Endothelial cell of umbilical vein (primary cell): ENCODE measurements around the gene ZRSR2. TPM values are rescaled to one million over a fixed set of nuclear protein-coding genes. Genes with fewer than 3 reads are reported as not detected.

Experiments used
- BruUV-seq: library from RNA; stranded (reverse); fragments of 400-500 nt; replicated peaks from 2 replicates; lab custom pipeline; 2021; lab: Mats Ljungman, UMichigan
- CTCF ChIA-PET: fragments of 300-600, 350-600 bp; sonication (Branson Sonifier 250); formaldehyde crosslinking; loops from one replicate; lab custom pipeline; 2021; ENCODE audit warnings: antibody characterized with exemption, inconsistent platforms; lab: Charles Lee
- POLR2A ChIA-PET: fragments of 300-600, 350-600 bp; sonication (Branson Sonifier 250); formaldehyde crosslinking; loops from one replicate; lab custom pipeline; 2021; ENCODE audit warnings: antibody characterized with exemption, inconsistent platforms; lab: Charles Lee
- DNase-seq: peaks from one replicate; pipeline ENCODE4 v3.0.0-alpha.2; 2011; ENCODE audit warnings: low read depth, low spot score
- FAIRE-seq: peaks from 2 replicates; lab custom pipeline; 2011; peaks lifted over from hg19 to GRCh38; lab: Jason Lieb, UNC
- H2AFZ ChIP-seq: 2 replicates; pipeline ENCODE4 v1.6.0; 2012; ENCODE audit warnings: low read depth, low read length, control low read depth, inconsistent platforms
- H3K27ac ChIP-seq: 2 replicates; pipeline ENCODE4 v1.5.1; 2011; ENCODE audit warnings: low read depth, mild to moderate bottlenecking, control low read depth, low read length, moderate library complexity; ENCODE audit not compliant: insufficient read depth
- H3K27me3 ChIP-seq, 2 experiments: 2 replicates each; pipeline versions ENCODE4 v1.6.0 to v1.6.1; 2011; ENCODE audit warnings: low read length in 2 of 2, mixed read lengths in 1 of 2; ENCODE audit not compliant: control insufficient read depth in 2 of 2, insufficient read depth in 2 of 2
- H3K36me3 ChIP-seq, 2 experiments: 2 replicates in 1 of 2; 3 replicates in 1 of 2; pipeline ENCODE4 v1.5.1; 2011; ENCODE audit warnings: low read length in 2 of 2, mild to moderate bottlenecking in 1 of 2, moderate library complexity in 1 of 2; ENCODE audit not compliant: control insufficient read depth in 2 of 2, insufficient read depth in 2 of 2; ENCODE audit errors: extremely low read depth in 1 of 2
- H3K4me1 ChIP-seq: 3 replicates; pipeline ENCODE4 v1.5.1; 2011; ENCODE audit warnings: mild to moderate bottlenecking, low read length; ENCODE audit not compliant: control insufficient read depth, insufficient read depth; ENCODE audit errors: extremely low read depth
- H3K4me2 ChIP-seq: 2 replicates; pipeline ENCODE4 v1.6.1; 2011; ENCODE audit warnings: low read length, control low read depth, mixed read lengths; ENCODE audit not compliant: insufficient read depth
- H3K4me3 ChIP-seq, 3 experiments: fragments of 200-600 bp in 1 of 3; sonication (generic), shearing (Covaris generic) in 1 of 3; replicated peaks in 1 of 3; 2 replicates each; pipeline ENCODE4 v1.5.1; 2011 to 2016; ENCODE audit warnings: control low read depth in 3 of 3, low read length in 3 of 3, mild to moderate bottlenecking in 2 of 3, inconsistent platforms in 1 of 3, low read depth in 1 of 3, moderate library complexity in 1 of 3; ENCODE audit not compliant: insufficient read depth in 1 of 3
- H3K79me2 ChIP-seq: 2 replicates; pipeline ENCODE4 v1.6.0; 2012; ENCODE audit warnings: low read length, inconsistent platforms; ENCODE audit not compliant: control insufficient read depth, insufficient read depth
- H3K9ac ChIP-seq: replicated peaks from 2 replicates; pipeline ENCODE3; 2011; ENCODE audit warnings: low read length, control low read depth; ENCODE audit not compliant: insufficient read depth; ENCODE audit errors: extremely low read depth
- H3K9me1 ChIP-seq: replicated peaks from 3 replicates; pipeline ENCODE4 v1.6.0; 2011; ENCODE audit warnings: mild to moderate bottlenecking, low read length; ENCODE audit not compliant: control insufficient read depth, insufficient read depth; ENCODE audit errors: extremely low read depth
- H3K9me3 ChIP-seq: replicated peaks from 2 replicates; pipeline ENCODE4 v1.5.1; 2012; ENCODE audit warnings: low read length, inconsistent platforms; ENCODE audit not compliant: control insufficient read depth, insufficient read depth
- H4K20me1 ChIP-seq: replicated peaks from 2 replicates; pipeline ENCODE3; 2011; ENCODE audit warnings: mild to moderate bottlenecking, low read length; ENCODE audit not compliant: control insufficient read depth, insufficient read depth; ENCODE audit errors: extremely low read depth
- EZH2 ChIP-seq: IDR thresholded peaks from 2 replicates; pipeline ENCODE4 v1.6.1; 2012; ENCODE audit warnings: borderline replicate concordance, low read depth, mild to moderate bottlenecking, moderate library complexity, low read length, inconsistent platforms; ENCODE audit not compliant: severe bottlenecking
- FOS ChIP-seq: IDR thresholded peaks from 2 replicates; pipeline ENCODE4 v1.6.1; 2011; ENCODE audit warnings: mild to moderate bottlenecking, low read length, moderate library complexity, borderline replicate concordance; ENCODE audit not compliant: insufficient read depth
- GATA2 ChIP-seq: IDR thresholded peaks from 2 replicates; pipeline ENCODE4 v1.7.0; 2011; ENCODE audit warnings: low read depth, mild to moderate bottlenecking, moderate library complexity, mixed read lengths, low read length; ENCODE audit not compliant: insufficient read length, insufficient read depth
- JUN ChIP-seq: IDR thresholded peaks from 2 replicates; pipeline ENCODE4 v1.6.1; 2011; ENCODE audit warnings: borderline replicate concordance, low read depth; ENCODE audit not compliant: insufficient read length, insufficient read depth
- MYC ChIP-seq: IDR thresholded peaks from one replicate; pipeline ENCODE4 v1.6.1; 2011; ENCODE audit warnings: mild to moderate bottlenecking, low read depth, low read length
- POLR2A ChIP-seq: IDR thresholded peaks from 2 replicates; pipeline ENCODE4 v1.6.1; 2012; ENCODE audit warnings: low read depth, mild to moderate bottlenecking, control low read depth, low read length
- POLR2AphosphoS5 ChIP-seq: IDR thresholded peaks from 2 replicates; pipeline ENCODE4 v1.6.1; 2012; ENCODE audit warnings: low read depth, mild to moderate bottlenecking, control low read depth, low read length, moderate library complexity; ENCODE audit not compliant: insufficient read depth
- dilution Hi-C: fragments of 300-500 bp; cut with MboI; formaldehyde crosslinking; loops from one replicate; pipeline ENCODE4 v1.15.0; 2019; ENCODE audit warnings: low sequenced_read_pairs; ENCODE audit not compliant: extremely low pct_ligation_motif_present
- intact Hi-C: fragments of 100-400 bp; cut with micrococcal nuclease; formaldehyde crosslinking; loops from one replicate; pipeline ENCODE4 v1.10.0; 2022
- polyA plus RNA-seq, 4 experiments: library from polyadenylated mRNA; depleted of rRNA in 3 of 4; stranded (reverse) in 3 of 4; unstranded in 1 of 4; fragments of >200 nt; gene quantifications; 2 replicates each; pipeline versions ENCODE4 v1.2.1 to v1.2.3, GENCODE V29; 2011 to 2012; ENCODE audit warnings: missing spikeins in 1 of 4
- total RNA-seq: library from RNA; stranded (reverse); gene quantifications from 2 replicates; pipeline ENCODE4 v1.2.3, GENCODE V29; 2021
- TF ChIP-seq, protein P1 (sequence below): IDR thresholded peaks from 2 replicates; pipeline ENCODE4 v1.6.1; 2011; ENCODE audit not compliant: insufficient read depth, insufficient read length
- TF ChIP-seq, protein P2 (sequence below), 2 donors: IDR thresholded peaks; 1 replicate in 1 of 2; 2 replicates in 1 of 2; pipeline ENCODE4 v1.5.1; 2011; ENCODE audit warnings: low read length in 2 of 2, mild to moderate bottlenecking in 2 of 2, moderate library complexity in 2 of 2, control low read depth in 1 of 2, inconsistent platforms in 1 of 2, low read depth in 1 of 2; ENCODE audit not compliant: insufficient read depth in 1 of 2; ENCODE audit errors: extremely low read depth in 1 of 2

The ZRSR2 gene
- total and polyA plus RNA-seq, 2 donors (not counting 3 experiments of a cell fraction or from before 2014, with no cell fraction given) = 3.3 to 8.1 TPM

DNA sequence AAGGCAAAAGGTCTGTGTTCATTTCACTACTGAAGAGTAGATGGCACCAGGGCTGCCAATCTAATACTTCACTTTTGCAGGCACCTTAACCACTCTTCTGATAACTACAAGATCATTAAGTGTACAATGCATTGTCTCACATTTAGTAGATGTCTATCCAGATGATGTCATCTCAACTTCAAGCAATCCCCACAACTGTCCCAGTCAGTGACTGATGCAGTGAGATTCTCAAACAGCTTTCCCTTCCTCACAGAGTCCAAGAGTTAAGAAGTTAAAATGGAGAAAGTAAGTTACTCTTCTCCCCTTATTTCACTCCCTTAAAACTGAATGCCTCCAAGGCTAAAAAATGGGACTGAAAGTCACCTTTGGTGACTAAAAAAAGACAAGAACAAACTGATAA lies 53.7 kb downstream of the ZRSR2 start:
- dilution Hi-C loops = no loop called here

DNA sequence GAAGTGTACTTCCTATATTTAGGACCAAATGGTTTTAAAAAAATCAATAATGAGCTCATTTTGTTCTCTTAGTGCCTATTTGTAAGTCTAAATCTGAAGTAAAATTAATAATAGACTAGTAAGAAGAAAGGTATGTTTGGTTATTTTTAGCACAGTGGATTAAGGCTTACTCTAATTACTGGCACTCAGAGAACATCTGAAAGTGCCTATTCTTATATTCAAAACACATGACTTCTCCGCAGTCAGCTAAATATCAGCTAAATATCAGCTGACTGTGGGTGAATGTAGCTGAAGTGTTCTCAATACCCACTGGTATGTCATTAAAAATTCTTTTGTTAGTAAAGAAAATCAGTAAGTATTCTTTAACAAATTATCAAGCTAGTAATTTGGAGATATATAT lies 58.3 kb downstream of the ZRSR2 start:
- FAIRE-seq (no peak), DNase-seq (no peak)
- Histone ChIP-seq H3K9me1 (no peaks in the 10 kb centered on the region), H3K79me2 (peaks cover 3% of the 10 kb centered on the region), H3K4me2 (no peak overlapping the region), H3K36me3 (no peaks in the 10 kb centered on the region), H3K27me3 (no peaks in the 10 kb centered on the region), H3K4me3 (no peak overlapping the region), H3K9ac (no peak overlapping the region), H2AFZ (no peak overlapping the region), H3K4me1 (peaks cover 5% of the 10 kb centered on the region), H3K27ac (no peak overlapping the region), H4K20me1 (no peaks in the 10 kb centered on the region), H3K9me3 (no peaks in the 10 kb centered on the region)
- no TSS peak for BruUV-seq
- ChIA-PET CTCF (interaction anchor here (1.0 to 2.4 kb wide), 7 partner anchors 9 to 363 kb away, joined by 3 to 19 read pairs (median 5); partner anchors contain the start of gene GRPR), POLR2A (no interaction called here)
- TF ChIP-seq POLR2AphosphoS5 (no peak), JUN (no peak), POLR2A (no peak), GATA2 (no peak), FOS (no peak), EZH2 (no peak), MYC (no peak)
- TF ChIP-seq, protein P1, sequence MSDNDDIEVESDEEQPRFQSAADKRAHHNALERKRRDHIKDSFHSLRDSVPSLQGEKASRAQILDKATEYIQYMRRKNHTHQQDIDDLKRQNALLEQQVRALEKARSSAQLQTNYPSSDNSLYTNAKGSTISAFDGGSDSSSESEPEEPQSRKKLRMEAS = no peak
- TF ChIP-seq, protein P2, sequence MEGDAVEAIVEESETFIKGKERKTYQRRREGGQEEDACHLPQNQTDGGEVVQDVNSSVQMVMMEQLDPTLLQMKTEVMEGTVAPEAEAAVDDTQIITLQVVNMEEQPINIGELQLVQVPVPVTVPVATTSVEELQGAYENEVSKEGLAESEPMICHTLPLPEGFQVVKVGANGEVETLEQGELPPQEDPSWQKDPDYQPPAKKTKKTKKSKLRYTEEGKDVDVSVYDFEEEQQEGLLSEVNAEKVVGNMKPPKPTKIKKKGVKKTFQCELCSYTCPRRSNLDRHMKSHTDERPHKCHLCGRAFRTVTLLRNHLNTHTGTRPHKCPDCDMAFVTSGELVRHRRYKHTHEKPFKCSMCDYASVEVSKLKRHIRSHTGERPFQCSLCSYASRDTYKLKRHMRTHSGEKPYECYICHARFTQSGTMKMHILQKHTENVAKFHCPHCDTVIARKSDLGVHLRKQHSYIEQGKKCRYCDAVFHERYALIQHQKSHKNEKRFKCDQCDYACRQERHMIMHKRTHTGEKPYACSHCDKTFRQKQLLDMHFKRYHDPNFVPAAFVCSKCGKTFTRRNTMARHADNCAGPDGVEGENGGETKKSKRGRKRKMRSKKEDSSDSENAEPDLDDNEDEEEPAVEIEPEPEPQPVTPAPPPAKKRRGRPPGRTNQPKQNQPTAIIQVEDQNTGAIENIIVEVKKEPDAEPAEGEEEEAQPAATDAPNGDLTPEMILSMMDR (IDR thresholded peaks at IDR 0.05; ENCODE audit: extremely low read depth in 1 of 2, insufficient read depth in 1 of 2, low read depth in 1 of 2, low read length in 2 of 2) = no peak
- dilution Hi-C loops (no loop called here), intact Hi-C loops (no loop called here)

More for the DNA sequence above, 53.7 kb downstream of the ZRSR2 start:
- no peak for TF ChIP-seq POLR2A
- no peak for TF ChIP-seq GATA2
- TF ChIP-seq, protein P2 (IDR thresholded peaks at IDR 0.05; ENCODE audit: extremely low read depth in 1 of 2, insufficient read depth in 1 of 2, low read depth in 1 of 2, low read length in 2 of 2) = no peak
- no peak for TF ChIP-seq POLR2AphosphoS5
- no peak for TF ChIP-seq EZH2
- Histone ChIP-seq H3K4me2 (no peak overlapping the region), H3K27me3 (no peaks in the 10 kb centered on the region), H3K4me1 (no peaks in the 10 kb centered on the region), H3K4me3 (no peak overlapping the region), H3K79me2 (no peaks in the 10 kb centered on the region), H3K9me1 (no peaks in the 10 kb centered on the region), H3K9ac (no peak overlapping the region), H2AFZ (no peak overlapping the region), H3K27ac (no peak overlapping the region), H3K36me3 (peaks cover 0 to 3% of the 10 kb centered on the region in 2 experiments), H3K9me3 (no peaks in the 10 kb centered on the region), H4K20me1 (no peaks in the 10 kb centered on the region)
- no TSS peak for BruUV-seq
- no peak for FAIRE-seq
- intact Hi-C loops = no loop called here
- no peak for DNase-seq
- CTCF ChIA-PET = no interaction called here
- POLR2A ChIA-PET = no interaction called here
